GM18951 (cell line): ENCODE results near the gene ADGRF1.
"Not testable (repeated sequence)": the region's sequence is repeated elsewhere in the genome, so short reads cannot be mapped to it uniquely, and the experiment has no call there.

Source experiments
- POLR2A ChIP-seq: IDR thresholded peaks from 4 replicates; pipeline ENCODE4 v1.6.1; 2011; ENCODE audit warnings: mild to moderate bottlenecking; ENCODE audit not compliant: insufficient read length, insufficient read depth; ENCODE audit errors: extremely low read depth
- in situ Hi-C: fragments of 300-500 bp; cut with MboI; formaldehyde crosslinking; loops from one replicate; pipeline ENCODE4 v1.12.0; 2022; ENCODE audit warnings: low sequenced_read_pairs, mixed read lengths, inconsistent platforms; ENCODE audit not compliant: unreplicated experiment

Gene ADGRF1

DNA sequence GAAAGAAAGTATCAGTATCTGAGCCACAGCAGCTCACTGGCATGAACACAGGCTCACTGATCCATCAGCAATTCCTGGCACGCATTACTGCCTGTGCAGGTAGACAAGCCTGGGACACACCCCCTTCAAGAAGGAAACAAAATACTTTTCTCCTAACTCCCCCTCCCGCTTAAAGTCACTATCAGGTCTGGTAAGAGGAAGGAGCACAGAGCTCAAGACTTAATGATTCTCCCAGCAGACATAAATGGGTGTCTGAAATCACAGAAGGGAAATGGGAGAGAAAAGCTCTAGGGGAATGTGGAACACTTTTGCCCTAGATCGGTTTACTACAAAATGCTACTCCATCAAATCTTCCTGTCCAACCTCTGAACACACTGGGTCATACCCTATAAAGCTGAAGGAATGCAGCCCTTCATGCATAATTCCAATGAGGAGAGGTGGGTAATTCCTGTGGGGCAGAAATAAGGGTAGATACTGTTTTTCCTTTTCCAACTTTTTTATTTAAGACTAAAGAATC is at the start of gene ADGRF1:
TSS of gene ADGRF1 (minus strand) at position 58 of the 517 bp plus-strand sequence. CDS start 13,271 bp downstream, outside the sequence.
- in situ Hi-C loops: loop anchor here (25.0 kb wide), 1 partner anchor 205 kb away; no protein-coding TSS in a partner anchor
- TF ChIP-seq POLR2A: no peak

DNA sequence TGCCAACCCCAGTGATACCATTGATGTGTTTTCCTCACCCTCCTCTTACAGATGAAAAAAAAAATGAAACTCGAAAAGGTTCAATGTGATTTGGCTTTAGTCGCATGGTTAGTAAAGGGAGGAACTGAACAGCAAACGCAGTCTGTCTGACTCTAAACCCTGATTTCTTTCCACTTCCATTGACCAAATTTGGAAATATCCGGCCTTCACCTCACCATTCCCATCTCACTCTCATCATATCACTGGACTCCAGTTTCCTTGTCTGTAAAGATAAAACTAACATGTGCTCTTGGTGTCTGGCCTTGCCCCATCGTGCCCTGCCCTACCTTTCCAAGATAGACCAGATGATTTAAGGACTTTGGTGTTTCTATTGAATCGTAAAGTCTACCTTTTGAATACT is 48.7 kb upstream of the ADGRF1 start:
- in situ Hi-C loops: no loop called here
- TF ChIP-seq POLR2A: no peak

DNA sequence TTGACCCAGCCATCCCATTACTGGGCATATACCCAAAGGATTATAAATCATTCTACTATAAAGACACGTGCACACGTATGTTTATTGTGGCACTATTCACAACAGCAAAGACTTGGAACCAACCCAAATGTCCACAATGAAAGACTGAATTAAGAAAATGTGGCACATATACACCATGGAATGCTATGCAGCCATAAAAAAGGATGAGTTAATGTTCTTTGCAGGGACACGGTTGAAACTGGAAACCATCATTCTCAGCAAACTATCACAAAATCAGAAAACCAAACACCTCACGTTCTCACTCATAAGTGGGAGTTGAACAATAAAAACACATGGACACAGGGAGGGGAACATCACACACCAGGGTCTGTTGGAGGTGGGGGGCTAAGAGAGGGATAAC is 47.3 kb upstream of the ADGRF1 start:
- in situ Hi-C loops: not testable (repeated sequence)

DNA sequence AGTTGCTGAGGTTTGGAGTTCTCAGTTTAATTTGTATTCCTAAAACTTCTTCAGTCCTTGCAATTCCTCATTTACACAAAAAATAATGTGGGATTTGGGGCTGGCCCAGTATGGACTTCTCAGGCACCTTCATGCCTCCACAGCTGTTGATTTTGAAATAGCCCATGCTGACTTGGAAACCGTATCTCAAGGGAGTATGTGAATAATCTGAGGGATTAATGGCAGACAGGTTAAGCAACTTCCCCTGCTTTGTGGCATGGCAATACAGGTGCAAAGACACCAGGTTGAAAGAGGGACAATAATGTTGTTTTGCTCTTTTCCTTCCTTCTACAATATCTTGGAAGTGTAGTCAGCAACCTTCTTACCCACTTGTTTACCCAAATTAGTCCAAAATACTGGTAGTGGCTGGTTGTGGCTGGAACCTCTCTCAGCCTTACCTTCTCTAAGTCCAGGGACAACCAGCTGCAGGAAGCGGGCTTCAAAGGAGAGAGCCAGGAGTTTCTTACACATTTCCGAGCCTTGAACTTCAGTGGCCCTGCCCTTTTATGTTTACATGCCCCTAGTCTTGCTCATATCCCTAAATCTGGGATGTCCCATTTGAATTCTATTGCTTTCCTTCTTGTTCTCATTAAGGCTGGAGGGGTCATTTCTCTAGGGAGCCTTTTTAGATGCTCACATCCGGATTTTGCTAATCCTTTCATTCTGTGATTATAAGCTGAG is 44.1 kb upstream of the ADGRF1 start:
- in situ Hi-C loops: no loop called here
- no peak for TF ChIP-seq POLR2A

DNA sequence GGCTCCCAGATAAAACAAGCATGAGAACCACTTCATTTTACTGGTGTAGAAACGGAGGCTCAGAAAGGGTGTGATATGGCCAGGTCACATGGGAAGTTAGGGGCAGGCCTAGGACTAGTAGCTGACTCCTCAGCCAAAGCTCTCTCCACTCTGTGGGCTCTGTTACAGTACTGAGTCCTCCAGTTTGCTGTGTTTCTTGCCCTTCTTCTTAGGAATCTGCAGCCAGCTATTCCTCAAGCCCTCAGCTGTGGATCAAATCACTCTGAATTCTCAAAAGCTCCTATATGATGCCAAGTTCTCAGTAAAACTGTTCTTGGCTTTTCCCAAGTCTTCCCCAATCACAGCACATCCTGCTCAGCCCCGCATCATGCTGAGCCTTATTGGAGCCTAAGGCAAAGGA is 42.5 kb upstream of the ADGRF1 start:
- in situ Hi-C loops: no loop called here
- TF ChIP-seq POLR2A: no peak

DNA sequence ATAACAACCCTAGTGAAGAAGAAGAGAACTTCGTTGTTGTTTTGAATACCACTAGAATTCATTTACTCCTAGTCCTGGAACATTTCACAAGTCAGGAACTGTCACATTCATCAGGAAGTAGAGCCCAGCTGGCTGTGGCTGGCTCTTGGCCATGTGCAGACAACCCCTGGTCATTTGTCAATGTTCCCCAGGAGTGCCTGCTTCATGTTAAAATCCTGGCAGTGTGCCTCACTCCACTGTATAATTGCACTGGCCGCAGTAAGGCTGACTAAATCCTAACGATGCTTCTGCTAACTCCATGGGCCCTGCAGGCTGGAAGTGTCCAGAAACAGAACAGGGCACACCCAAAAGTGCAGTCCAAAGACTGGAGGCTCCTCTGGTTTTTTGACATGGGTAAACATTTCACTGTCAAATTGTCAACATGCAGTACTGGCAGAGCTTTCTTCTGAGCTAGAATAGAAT is 41.5 kb upstream of the ADGRF1 start:
- in situ Hi-C loops: no loop called here
- no peak for TF ChIP-seq POLR2A

DNA sequence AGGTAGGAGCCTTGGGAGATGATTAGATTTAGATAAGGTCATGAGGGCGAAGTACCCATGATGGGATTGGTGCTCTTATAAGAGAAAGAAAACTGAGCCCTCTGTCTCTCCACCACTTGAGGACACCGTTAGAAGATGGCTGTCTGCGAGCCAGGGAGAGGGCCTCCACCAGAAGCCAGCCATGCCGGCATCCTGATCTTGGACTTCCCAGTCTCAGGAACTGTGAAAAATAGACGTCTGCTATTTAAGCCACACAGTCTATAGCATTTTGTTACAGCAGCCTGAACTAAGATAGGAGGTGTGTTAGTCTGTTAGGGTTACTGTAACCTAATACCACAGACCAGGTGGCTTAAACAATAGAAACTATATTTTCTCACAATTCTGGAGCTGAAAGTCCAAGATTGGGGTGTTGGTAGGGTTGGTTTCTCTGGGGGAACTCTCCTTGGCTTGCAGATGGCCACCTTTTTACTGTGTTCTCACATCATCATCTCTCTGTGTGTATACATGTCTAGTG is 38.0 kb upstream of the ADGRF1 start:
- TF ChIP-seq POLR2A: no peak
- in situ Hi-C loops: no loop called here

DNA sequence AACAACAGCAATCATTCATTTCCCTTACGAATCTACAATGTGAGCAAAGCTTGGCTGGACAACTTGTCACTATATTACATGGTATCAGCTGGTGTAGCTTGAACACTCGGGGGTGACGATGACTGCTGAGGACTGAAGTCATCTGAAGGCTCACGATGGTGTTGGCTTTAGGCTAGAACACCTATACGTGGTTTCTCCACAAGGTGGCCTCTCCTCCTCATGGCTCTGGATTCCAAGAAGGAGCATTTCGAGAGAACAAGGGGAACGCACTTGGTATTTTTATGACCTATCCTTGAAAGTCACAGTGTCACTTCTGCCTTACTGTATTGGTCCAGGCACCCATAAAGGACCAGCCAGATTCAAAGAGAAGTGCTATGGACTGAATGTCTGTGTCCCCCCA is 37.5 kb upstream of the ADGRF1 start:
- in situ Hi-C loops: no loop called here
- TF ChIP-seq POLR2A: no peak

DNA sequence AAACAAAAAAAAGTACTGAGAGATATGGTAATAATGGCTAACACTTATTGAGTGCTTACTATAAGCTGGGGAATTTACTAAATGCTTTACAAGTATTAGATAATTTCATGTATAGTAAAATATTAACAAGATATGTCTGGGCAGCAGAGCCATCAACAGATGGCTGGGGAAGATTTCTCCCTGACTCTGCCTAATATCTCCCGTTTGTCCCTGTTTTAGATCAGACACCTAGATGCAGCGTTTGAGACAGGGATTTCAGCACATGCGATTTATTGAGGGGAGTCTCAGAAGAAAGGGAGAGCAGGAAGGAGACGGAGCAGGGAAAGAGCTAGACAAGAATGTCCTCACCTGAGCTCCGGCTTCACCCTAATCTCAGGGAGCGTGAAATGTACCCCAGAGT is 36.9 kb upstream of the ADGRF1 start:
- TF ChIP-seq POLR2A: no peak
- in situ Hi-C loops: no loop called here

DNA sequence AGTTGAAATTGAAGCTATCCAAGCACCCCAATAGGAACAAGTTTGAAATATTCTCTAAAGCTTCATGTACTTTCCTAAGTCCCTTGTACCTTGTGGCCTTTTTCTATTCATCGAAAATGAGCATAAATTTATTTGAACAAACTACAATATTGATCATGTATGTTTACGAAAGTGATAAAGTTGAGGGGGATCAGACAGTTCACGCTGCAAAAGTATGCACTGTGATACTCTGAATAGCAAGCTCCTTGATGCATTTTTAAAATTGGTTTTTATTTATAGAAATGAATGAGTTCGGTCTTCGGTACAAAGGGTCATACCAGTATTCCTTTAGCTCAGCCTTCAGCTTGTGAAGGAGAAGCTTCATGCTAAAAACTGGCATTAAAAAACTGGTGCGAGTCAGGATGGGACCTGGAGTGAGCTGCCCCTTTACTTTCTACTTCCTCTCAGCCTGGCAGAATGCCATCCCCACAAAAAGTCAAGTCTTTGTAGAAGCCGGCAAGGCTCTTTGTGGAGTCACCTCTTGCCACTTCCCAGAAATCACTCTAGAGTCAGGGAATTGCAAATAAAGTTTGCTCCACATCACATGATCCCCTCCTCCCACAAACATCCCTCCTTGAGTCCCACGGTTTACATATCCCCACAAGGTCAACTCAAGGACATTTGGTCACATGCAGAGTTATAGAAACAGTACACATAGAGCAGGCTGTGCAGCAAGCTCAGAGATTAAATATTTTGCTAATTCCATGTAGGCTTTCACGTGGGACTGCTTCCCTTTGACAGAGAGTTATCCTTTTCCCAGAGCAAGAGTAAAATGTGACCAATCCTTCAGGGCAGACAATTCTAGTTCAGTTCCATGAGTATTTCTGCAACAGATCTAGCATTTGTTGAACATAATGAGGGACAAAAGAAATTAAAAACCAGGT is 34.6 kb upstream of the ADGRF1 start:
- TF ChIP-seq POLR2A: no peak
- in situ Hi-C loops: no loop called here

DNA sequence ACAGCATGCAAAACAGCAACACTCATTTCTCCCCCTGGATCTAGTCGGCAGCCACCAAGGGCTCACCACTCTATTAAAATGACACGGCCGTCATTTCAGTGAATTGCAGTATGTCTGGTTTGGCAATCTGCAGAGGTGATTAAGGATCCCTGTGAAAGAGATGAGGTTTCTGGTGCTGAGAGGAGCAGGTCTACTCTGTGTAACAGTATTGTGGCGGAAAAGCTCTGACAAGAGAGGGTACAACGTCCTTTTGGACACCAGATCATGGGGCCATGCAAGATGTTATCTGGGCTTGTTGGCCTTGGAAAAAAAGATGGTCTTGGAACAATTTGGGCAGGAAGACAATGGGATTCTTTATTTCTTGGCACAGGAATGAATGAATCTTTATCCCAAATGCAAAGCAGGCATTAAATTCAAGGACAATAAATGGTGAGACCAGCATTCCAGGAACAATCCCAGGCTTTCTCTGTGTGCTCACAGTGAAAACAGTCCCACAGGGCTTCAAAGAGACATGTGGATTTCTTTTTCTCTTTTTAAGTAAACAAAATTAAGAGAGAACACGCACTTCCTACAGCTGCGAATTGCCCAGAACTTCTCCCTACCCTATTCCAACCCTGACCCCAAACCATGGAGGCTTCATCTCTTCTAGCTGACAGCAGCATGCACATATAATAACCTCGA is 33.7 kb upstream of the ADGRF1 start:
- in situ Hi-C loops: no loop called here
- TF ChIP-seq POLR2A: no peak

DNA sequence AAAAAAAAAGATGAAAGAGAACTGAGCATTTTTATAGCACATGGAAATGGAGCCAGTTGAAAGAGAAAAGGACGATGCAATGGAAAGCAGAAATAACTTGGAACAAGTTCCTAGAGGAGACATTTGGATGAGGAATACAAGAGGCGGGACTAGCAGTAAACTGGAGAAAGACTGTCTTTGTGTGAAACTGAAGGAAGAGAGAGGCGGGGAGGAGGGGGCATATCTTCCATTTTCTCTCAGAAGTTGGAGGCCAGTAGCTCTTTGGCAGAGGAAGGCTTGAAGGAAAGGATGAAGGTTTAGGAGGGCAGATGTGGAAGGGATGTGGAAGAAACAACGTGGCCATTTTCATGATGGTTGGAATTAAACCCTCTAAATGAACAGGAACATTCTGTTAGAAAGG is 33.0 kb upstream of the ADGRF1 start:
- in situ Hi-C loops: no loop called here
- TF ChIP-seq POLR2A: no peak

DNA sequence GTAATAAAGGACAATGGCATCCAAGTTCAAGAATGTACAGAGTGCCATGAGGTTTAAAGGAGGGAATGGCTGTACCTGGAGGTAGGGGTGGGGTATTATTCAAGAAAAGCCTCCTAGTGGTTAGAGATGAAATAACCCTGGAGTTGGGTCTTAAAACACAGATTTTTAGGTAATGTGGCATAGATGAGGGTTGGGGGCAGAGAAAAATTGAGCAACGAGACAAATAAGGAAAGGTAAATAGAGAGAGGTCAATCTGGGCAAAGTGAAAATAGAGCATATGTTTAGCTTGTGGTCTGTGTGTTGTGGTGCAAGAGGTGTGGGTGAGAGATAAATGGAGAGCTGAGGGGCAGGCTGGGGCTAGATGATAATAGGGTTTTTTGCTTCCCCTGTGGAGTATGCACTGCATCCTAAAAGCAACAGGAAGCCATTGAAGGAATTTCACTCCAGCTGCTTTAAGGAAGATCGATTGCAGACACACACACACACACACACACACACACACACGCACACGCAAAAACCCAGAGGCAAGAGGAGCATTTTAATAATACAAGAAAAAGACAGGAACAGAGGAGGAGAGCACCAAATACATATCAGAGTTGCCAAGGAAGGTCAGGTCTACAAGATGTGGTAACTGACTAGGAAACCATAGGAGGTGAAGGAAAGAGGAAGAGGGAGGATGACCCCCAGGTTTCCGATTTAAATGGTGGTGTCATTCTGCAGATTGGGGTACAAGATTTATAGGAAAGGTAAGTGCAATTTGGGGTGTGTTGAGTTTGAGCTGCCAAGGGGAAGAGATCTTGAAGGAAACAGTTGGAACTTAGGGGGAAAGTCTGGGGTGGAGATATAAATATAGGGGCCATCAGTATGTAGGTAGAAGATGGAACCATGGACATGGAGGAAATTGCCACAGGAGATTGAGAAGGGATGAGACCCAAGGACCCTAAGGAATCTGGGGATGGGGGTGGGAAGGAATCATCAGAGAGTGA is 31.3 kb upstream of the ADGRF1 start:
- no peak for TF ChIP-seq POLR2A
- in situ Hi-C loops: no loop called here
